Erythroblast (primary cell): ENCODE measurements around the gene KCNH6.

Source experiments
- GATA1 ChIP-seq: IDR thresholded peaks from 2 replicates; pipeline ENCODE4 v1.6.1; 2011; ENCODE audit warnings: low read depth, mild to moderate bottlenecking, control low read depth, low read length, moderate library complexity
- POLR2A ChIP-seq: IDR thresholded peaks from 2 replicates; pipeline ENCODE4 v1.6.1; 2011; ENCODE audit warnings: mild to moderate bottlenecking, low read length

DNA sequence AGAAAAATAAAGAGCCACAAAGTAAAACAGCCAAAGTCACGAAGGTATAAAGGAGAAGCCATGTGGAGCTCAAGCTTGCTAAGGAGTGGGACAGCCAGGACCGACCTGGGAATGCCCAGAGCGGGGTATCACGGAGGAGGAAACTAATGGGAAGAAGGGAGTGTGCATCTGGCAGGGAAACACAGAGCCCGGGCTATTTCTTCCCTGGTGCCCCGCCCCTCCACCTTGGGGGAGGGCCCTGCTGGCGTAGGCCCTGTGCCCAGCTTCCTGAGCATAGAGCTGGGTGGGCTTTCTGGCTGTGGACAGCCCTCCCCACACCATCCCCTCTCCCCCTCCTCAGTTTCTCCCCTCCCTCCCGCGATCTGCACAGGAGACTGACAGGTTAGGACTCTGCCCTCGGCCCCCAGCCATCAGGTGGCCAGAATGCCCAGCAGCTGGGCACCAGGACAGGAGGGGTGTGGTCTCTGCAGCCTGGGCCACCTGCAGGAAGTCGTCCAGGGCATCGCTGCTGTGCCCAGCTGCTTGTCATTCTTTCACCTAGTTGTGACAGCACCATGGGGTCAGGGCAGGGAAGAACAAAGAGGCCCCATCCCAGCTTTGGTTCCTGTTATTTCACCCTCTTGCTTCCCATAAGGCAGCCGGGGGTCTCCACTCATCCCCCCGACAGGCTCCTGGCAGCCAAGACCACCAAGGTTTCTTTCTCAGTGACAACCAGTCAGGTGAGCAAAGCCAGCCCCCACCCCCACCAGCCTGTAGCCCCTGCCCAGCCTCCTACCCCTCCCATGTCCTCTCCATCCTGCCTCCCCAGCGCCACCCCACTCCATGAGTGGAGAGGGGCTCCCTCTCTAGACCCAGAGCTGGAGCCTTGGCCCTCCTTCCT, 20.0 kb downstream of the KCNH6 start:
- TF ChIP-seq POLR2A (no peak), GATA1 (no peak)
